ENCODE results near the gene AADAT. TPM values are rescaled to one million over a fixed set of nuclear protein-coding genes. Genes with fewer than 3 reads are reported as not detected.
A peak's percentile ranks its signal among the peaks of the same experiment; 100 is the strongest.

The AADAT gene
- total and polyA plus RNA-seq, 9 of the 15 experiments (the other 6 are each of a cell fraction or from before 2014, with no cell fraction given): 0.06 to 0.07 TPM; not detected in 7

DNA sequence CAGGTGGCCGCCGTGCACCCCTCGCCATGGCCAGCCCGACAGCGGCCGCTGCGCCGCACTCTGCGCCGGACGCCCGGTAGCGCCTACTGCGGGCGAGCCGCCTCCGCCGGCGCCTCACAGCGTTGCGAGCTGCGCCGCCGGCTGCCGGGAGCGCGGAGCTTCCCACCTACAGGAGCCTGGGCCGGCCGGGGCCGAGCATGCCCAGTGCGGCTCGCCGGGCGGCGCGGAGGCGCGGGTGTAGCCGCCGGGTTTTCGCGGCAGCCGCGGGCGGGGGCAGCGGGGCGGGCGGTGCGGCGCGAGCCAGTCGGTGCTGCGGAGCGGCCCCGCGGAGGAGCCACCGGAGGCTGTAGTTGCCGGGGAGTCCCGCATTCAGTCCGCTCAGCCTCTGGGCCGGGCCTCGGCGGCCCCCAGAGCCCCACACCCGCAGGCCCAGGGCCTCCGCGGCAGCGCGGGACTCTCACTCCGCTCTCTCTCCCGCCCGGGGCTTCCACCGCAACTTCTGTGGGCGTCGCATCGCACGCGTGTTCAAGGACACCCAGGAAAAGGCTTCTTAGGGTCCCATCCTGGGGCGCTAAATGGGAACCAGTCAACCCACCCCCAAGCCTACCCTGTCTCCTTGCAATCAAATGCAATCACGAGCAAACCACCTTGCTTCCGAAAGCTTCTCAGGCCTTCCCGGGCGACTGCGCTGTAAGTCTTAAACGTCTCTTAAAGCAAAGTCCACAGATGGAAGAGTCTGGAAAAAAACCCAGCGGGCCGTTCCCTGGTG is 63.3 kb downstream of the AADAT start, which contains the start of gene MFAP3L (continued):
- TF ChIP-seq SMARCA5 (IDR thresholded peaks at IDR 0.05) (no peak), YY1 (IDR thresholded peaks at IDR 0.05; ENCODE audit: borderline replicate concordance in 1 of 3, control insufficient read depth in 1 of 3, extremely low read depth in 1 of 3, insufficient read depth in 3 of 3, insufficient read length in 1 of 3, insufficient replicate concordance in 2 of 3, low read depth in 1 of 3, low read length in 2 of 3) (peak in 2 of 3 experiments; percentile 48 to 56), FIP1L1 (IDR thresholded peaks at IDR 0.05; ENCODE audit: low read depth, low read length, poor library complexity, severe bottlenecking) (no peak), HMG20A (CRISPR knock-in tag; conservative IDR thresholded peaks at IDR 0.05) (no peak), SAFB (IDR thresholded peaks at IDR 0.05; ENCODE audit: borderline replicate concordance, low read depth, low read length) (0 out of 2 replicates have a peak, but pooled peaks have one; percentile 34), ZNF586 (CRISPR knock-in tag; conservative IDR thresholded peaks at IDR 0.05) (no peak), ZBTB1 (CRISPR knock-in tag; IDR thresholded peaks at IDR 0.05; ENCODE audit: borderline replicate concordance, low read depth) (no peak), LEF1 (IDR thresholded peaks at IDR 0.05) (no peak), PTBP1 (IDR thresholded peaks at IDR 0.05; ENCODE audit: low read depth, low read length) (no peak), ZNF239 (CRISPR knock-in tag; IDR thresholded peaks at IDR 0.05) (no peak), SRSF3 (IDR thresholded peaks at IDR 0.05; ENCODE audit: insufficient read depth, low read length) (no peak), RFX5 (IDR thresholded peaks at IDR 0.05; ENCODE audit: low read depth, low read length) (no peak), RAD51 (IDR thresholded peaks at IDR 0.05; ENCODE audit: borderline replicate concordance, low read depth) (no peak), TBP (optimal IDR thresholded peaks at IDR 0.05; ENCODE audit: low read depth, low read length) (peak; percentile 25), HMGN3 (IDR thresholded peaks at IDR 0.05; ENCODE audit: borderline replicate concordance, extremely low read depth, insufficient read length, low read depth, low read length) (peak; percentile 47), SMAD2 (IDR thresholded peaks at IDR 0.05; ENCODE audit: low read depth, low read length) (no peak), ZNF41 (CRISPR knock-in tag; conservative IDR thresholded peaks at IDR 0.05) (no peak), ASH1L (IDR thresholded peaks at IDR 0.05; ENCODE audit: borderline replicate concordance, low read depth, partially characterized antibody) (no peak), SUPT5H (IDR thresholded peaks at IDR 0.05) (peak; percentile 53; the same call in 1 of the 2 replicates), TCF7L2 (IDR thresholded peaks at IDR 0.05; ENCODE audit: low read depth, low read length) (no peak), WHSC1 (IDR thresholded peaks at IDR 0.05; ENCODE audit: low read length) (no peak), ZNF316 (IDR thresholded peaks at IDR 0.05) (no peak), THRB (CRISPR knock-in tag; conservative IDR thresholded peaks at IDR 0.05) (no peak), HNRNPLL (IDR thresholded peaks at IDR 0.05; ENCODE audit: low read depth, low read length, poor library complexity, severe bottlenecking) (peak; percentile 86), GATAD2B (IDR thresholded peaks at IDR 0.05; ENCODE audit: borderline replicate concordance) (peak; percentile 65; the same call in 1 of the 2 replicates), ZFPM2 (CRISPR knock-in tag; IDR thresholded peaks at IDR 0.05) (no peak), TOE1 (IDR thresholded peaks at IDR 0.05; ENCODE audit: borderline replicate concordance) (no peak), TOE1 (CRISPR knock-in tag; IDR thresholded peaks at IDR 0.05; ENCODE audit: borderline replicate concordance, low read depth) (no peak), MECOM (CRISPR knock-in tag; IDR thresholded peaks at IDR 0.05) (no peak)

Measured in K562 (cell line).